GM18907 (cell line): ENCODE measurements around the gene CNTFR.

ENCODE experiments used
- ATAC-seq: cut with Tn5 transposase; IDR thresholded peaks from one replicate; pipeline ENCODE4 v1.9.1; 2021; ENCODE audit warnings: mild to moderate bottlenecking, moderate library complexity; ENCODE audit not compliant: unreplicated experiment

The CNTFR gene

GRCh38 chr9:34620061-34620994, 30.8 kb upstream of the CNTFR start, which contains the start of gene DCTN3:
TSS of gene DCTN3 (minus strand) at chr9:34620495. CDS start at chr9:34620464, 31 bp downstream.
- peak; percentile 95 for ATAC-seq

DNA sequence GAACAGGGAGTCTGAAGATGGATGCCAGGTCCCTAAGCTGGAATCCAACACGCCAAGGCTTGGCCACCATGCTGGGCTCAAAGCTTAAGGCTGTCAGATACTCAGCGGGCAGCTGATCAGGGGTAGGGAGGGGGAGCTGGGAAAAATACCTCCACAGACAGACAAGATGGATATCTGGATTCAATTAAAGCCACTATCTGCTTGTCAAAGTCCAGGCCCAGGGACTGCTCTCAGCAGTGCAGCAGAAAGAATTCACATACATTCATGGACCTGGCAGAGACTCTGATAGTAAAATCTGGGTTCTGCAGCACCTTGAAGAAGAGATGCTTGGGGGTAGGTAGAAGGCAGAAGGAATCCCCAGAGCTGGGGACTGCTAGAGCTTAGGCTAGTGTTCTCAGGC, 25.6 kb upstream of the CNTFR start:
- no peak for ATAC-seq

- ATAC-seq: peak; percentile 37
Measured at GRCh38 chr9:34612788-34613390, 23.4 kb upstream of the CNTFR start.

- peak; percentile 77 for ATAC-seq
Measured at GRCh38 chr9:34611811-34612787, 22.6 kb upstream of the CNTFR start, which contains the start of gene RPP25L. TSS of gene RPP25L (minus strand) at chr9:34612097. CDS start at chr9:34611296, 801 bp downstream.

- ATAC-seq: peak; percentile 5
Measured at GRCh38 chr9:34611251-34611810, 21.8 kb upstream of the CNTFR start.

DNA sequence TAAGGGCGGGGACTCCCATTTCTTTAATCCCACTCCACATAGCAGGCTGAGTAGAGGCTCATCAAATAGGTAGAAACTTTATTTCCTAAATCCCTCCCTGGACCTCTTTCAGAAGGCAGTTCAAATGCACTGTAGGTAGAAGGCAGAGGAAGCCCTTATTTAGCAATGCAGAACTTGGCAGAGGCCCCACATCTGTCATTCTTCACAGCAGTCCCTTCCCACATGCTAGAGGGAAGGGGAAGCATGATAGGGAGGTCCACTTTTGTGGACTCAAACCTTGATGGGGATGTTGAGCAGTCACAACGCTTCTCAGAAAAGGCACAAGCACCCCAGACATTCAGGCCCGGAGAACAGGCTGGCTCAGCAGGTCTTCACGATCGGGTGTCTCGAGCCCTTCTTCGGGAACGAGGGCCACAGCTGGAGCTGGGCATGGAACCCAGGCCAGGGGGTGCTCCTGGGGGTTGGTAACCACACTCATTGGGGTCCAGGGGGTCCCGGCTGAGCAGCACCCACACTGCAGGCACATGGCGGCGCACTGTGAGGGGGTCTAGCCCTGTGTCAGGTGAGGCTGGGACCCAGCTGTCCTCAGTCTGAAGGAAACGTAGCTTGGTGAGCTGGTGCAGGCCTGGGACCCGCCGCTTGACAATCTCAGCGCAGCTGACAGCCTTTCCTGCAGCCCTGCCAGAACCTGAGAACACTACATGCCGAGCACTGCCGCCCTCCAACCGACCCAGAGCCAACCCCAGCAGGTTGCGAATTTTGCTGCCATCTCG, 21.1 kb upstream of the CNTFR start:
- ATAC-seq: no peak

GRCh38 chr9:34607331-34607730, 17.8 kb upstream of the CNTFR start:
- ATAC-seq: no peak

DNA sequence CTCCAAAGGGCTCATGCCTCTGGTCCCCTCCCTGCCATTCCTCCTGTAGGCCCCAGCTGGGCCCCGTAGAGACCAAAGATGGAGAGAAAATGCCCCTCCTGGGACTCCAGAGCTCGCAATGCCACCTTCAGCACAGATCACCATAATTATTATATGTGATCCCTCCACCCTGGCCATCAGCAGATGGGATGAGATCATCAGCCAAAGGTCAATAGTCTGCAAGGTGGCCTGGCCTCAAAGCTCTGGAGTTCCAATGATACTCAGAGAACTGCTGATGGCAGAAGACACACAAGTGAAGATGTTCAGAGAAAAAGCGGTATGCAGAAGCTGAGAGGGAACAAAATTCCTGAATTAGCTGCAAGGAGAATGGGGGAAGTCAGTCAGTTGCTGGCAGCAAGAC, 17.4 kb upstream of the CNTFR start:
- ATAC-seq: no peak

- ATAC-seq: no peak
Measured at GRCh38 chr9:34606190-34606589, 16.7 kb upstream of the CNTFR start.

DNA sequence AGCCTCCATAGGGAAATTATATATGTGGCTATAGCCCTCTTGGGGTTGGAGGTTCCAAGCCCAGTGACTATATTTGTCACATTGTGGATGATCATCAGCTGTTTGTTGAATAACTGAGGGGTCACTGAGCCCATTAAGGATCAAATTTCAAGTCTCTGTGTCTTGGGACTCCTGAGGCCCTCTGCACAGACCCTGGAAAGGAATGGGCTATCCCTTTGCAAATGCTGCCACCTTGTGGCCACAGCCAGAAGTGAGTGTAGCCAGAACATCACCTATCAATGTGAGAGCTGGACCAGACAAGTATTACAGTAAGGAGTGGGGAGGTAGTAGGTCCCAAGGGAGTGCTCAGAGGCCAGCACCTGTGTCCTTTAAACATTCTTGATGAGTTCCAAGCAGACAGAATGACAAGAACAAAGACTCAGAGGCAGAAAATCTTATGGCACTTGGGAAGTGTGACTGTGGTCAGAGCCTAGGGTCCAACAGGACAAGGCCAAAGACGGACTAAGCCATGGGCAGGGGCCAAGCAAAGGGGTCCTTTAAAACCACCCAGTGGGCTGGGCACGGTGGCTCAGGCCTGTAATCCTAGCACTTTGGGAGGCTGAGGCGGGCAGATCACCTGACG, 14.2 kb upstream of the CNTFR start:
- peak; percentile 62 for ATAC-seq

- no peak for ATAC-seq
Measured at GRCh38 chr9:34601937-34602573, 12.5 kb upstream of the CNTFR start.

DNA sequence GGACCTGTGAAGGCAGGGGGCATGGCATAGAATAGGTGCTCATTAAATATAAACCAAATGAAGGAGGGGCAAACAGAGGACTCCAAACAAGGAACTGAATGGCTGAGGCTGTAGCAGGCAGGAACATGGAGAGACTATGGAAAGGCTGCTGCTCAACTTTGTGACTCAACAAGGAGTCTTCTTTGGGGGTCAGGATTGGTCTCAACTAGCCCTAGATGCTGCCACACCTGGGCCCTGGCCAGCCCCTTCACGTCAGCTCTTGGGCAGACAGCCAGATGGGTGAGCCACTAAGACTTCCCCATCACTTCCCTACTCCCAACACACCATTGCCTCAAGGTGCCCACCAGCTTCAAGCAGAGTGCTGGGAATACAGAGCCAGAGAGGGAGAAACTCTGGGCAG, 11.4 kb upstream of the CNTFR start:
- no peak for ATAC-seq

DNA sequence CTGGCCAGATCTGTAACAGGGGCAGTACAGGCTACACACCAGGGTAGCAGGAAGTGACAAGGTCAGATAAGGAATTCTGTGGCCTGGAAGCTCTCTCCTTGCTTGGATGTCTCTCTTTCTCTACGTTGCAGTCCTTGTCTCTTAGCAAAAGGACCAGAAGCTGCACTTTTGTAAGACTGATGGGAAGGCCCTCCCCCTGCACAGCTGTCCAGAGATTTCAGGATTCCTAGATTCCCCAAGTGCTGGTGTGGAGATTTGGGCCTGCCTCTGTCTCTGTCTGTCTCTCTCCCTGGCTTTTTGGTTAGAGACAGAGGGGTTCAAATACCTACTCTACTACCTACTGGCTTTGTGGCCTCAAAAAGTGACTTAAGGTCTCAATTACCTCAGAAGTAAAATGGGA, 10.0 kb upstream of the CNTFR start:
- no peak for ATAC-seq

DNA sequence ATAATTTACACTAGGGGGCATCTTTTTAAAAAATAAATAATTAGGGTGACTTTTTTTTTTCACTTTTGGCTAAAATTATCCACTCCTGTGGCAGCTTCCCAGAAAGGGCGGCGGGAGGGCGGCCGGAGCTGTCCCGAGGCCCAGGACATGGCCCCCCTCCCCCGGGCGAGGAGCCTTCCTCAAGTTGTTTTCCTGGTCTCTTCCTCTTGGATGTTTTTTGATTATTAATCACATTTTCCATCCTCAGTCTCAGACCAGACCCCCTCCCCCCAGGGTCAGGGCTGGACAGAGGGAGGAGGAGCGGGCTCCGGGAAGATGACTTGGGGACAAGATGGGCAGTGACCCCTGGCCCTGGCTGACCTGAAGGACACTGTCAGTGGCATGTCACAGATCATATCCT, 4.7 kb upstream of the CNTFR start:
- ATAC-seq: no peak

DNA sequence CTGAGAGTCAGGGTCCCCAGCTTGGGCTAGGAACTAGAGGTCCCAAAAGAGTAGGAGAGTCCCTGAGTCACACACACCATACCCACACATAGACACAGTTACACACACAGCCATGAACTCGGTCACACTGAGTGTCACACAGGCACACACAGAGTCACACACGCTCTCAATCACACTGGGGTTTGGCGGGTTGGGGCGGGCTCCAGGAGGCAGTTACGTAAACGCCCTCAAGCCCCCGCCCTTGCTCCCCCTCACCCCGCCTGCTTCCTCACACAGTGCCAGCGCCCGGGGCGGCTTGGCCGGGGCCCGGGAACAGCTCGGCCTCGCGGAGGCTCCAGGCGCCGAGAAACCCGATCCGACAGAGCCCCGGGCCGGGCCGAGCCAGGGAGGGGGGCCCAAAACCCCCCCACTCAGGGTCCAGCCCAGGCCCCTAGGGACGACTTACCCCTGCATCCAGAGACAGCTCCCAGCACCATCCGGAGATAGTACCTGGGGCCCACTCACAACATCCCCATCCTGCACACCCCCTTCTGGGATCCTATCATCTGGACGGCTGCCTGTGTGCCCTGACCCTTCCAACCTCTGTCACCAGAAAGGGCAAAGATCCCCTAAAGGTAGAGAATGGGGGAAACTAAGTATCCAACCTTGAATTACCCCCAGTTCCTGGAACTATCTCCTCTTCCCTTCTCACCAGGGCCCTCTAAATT, 3.5 kb upstream of the CNTFR start:
- ATAC-seq: no peak

- ATAC-seq: no peak
Measured at GRCh38 chr9:34591917-34592866, 2.7 kb upstream of the CNTFR start.

DNA sequence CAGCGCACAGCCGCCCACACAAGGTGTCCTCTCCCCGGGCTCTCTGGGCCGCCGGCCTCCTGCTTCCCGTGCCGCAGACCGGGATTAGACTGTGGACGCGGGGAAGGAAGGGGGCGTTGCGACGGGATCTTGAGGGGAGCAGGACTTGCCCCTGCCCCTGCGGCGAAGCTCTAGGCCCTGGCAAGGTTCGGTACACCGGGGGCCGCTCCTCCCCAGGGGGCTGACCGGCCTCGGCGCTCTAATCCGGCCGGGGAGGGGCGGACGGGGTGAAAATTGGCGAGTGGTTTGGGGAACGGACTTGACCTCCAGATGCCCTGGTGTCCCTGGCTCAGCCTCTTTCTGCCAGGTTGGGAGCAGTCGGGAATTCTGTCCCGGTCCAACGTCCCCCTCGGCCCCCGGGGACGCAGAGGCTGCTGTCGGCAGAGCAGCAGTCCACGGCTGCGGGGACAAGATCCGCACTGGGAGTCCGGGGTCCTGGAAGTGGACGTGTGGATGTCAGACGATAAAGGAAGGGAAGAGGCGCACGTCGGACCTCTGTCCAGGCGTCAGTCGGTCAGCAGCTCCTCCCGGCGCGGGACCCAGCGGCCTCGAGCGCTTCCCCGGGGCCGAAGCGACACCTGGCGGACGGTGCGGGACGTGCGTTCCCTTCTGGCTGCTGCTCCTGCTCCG, 1.9 kb upstream of the CNTFR start:
- peak; percentile 76 for ATAC-seq
